Ovary (tissue), 3 donors: Measurements from ENCODE around the gene PITX2.

Source experiments
- EP300 ChIP-seq: sonication (generic); formaldehyde crosslinking; IDR thresholded peaks from one replicate; pipeline ENCODE4 v1.6.1; 2017; ENCODE audit warnings: antibody characterized with exemption
- POLR2A ChIP-seq: fragments of 450-650 bp; IDR thresholded peaks from one replicate; pipeline ENCODE4 v1.6.1; 2017; ENCODE audit warnings: antibody characterized with exemption, mild to moderate bottlenecking, moderate library complexity
- TF ChIP-seq, protein P1 (sequence below), 3 donors: fragments of 450-650 bp in 2 of 3; fragments of 200-600 bp in 1 of 3; IDR thresholded peaks; one replicate each; pipeline versions ENCODE4 v1.5.1 to v1.8.0; 2016 to 2022; ENCODE audit warnings: antibody characterized with exemption in 3 of 3, mild to moderate bottlenecking in 1 of 3
- donor health status: DM: no; HTN: no; CAD: no.

DNA sequence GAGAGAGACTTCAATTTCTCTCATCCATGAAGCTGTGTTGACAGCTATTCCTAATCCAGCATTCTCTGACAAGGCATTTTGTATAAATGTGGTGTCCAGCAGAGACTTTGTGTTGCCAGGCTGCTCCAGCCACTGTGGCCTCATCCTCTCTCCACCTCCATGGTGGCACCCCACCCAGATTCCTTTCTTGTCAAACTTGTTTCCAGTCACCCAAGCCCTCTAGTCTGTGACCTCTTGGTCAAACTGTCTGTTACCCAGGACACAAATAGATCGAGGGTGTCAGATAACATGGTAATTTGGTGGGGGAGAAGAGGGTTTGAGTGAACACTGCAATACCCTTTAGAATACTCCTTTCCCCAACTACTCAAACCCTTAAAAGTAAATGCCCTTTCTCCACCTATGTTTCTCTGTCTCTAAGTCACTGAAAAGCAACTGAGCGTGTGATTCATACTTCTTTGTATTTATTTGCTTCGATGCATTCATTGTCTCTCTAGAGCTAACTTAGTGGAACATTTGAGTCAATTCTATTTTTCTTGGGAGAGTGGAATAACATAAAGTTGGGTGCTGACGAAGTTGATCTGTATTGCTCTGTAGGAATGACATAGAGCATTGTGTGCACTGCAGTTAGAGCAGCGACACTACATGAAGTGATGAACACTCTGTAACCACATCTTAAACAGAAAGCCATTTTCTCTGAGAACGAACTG is 13.7 kb downstream of the PITX2 start:
- TF ChIP-seq, protein P1, sequence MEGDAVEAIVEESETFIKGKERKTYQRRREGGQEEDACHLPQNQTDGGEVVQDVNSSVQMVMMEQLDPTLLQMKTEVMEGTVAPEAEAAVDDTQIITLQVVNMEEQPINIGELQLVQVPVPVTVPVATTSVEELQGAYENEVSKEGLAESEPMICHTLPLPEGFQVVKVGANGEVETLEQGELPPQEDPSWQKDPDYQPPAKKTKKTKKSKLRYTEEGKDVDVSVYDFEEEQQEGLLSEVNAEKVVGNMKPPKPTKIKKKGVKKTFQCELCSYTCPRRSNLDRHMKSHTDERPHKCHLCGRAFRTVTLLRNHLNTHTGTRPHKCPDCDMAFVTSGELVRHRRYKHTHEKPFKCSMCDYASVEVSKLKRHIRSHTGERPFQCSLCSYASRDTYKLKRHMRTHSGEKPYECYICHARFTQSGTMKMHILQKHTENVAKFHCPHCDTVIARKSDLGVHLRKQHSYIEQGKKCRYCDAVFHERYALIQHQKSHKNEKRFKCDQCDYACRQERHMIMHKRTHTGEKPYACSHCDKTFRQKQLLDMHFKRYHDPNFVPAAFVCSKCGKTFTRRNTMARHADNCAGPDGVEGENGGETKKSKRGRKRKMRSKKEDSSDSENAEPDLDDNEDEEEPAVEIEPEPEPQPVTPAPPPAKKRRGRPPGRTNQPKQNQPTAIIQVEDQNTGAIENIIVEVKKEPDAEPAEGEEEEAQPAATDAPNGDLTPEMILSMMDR (IDR thresholded peaks at IDR 0.05), result no peak
- TF ChIP-seq POLR2A, result no peak
- TF ChIP-seq EP300, result no peak
